Activated CD8-positive, alpha-beta memory T cell treated with anti-CD3 and anti-CD28 coated beads, Interleukin-2, amount 10 ng/mL, durations not matched to agents 7 days and 5 days (primary cell): ENCODE data around the gene TMEM30B. TPM values are rescaled to one million over a fixed set of nuclear protein-coding genes. Genes with fewer than 3 reads are reported as not detected.
"Not testable (repeated sequence)": the region's sequence is repeated elsewhere in the genome, so short reads cannot be mapped to it uniquely, and the experiment has no call there.

ENCODE experiments used
- ATAC-seq: fragments of 150-1000 bp; cut with Tn5 transposase; one replicate; pipeline ENCODE4 v1.10.0; 2021; ENCODE audit warnings: moderate library complexity
- CTCF ChIA-PET: fragments of 350-600 bp; sonication (Branson Sonifier 250); formaldehyde crosslinking; loops from one replicate; lab custom pipeline; 2021; ENCODE audit warnings: antibody characterized with exemption; lab: Charles Lee
- DNase-seq: peaks from one replicate; pipeline ENCODE4 v3.0.0-alpha.2; 2020
- H3K27ac Mint-ChIP-seq: one replicate; pipeline ENCODE4 v1.8.0; 2021; ENCODE audit warnings: mild to moderate bottlenecking, mixed read lengths
- H3K27me3 Mint-ChIP-seq: one replicate; pipeline ENCODE4 v1.8.0; 2021; ENCODE audit warnings: mixed read lengths
- H3K36me3 Mint-ChIP-seq: one replicate; pipeline ENCODE4 v1.8.0; 2021; ENCODE audit warnings: mild to moderate bottlenecking, mixed read lengths
- H3K4me1 Mint-ChIP-seq: one replicate; pipeline ENCODE4 v1.8.0; 2021; ENCODE audit warnings: mixed read lengths
- H3K4me3 Mint-ChIP-seq: one replicate; pipeline ENCODE4 v1.8.0; 2021; ENCODE audit warnings: mild to moderate bottlenecking, moderate library complexity, mixed read lengths
- H3K9me3 Mint-ChIP-seq: one replicate; pipeline ENCODE4 v1.8.0; 2022; ENCODE audit warnings: low read depth, mixed read lengths
- total RNA-seq, 2 experiments: library from RNA; stranded (reverse); gene quantifications; one replicate each; pipeline ENCODE4 v1.2.3, GENCODE V29; 2021

The TMEM30B gene
- total RNA-seq, 2 experiments from 2014 or later: 0.70 to 1.3 TPM

- no peak overlapping the region for H3K4me3 Mint-ChIP-seq
- H3K4me1 Mint-ChIP-seq: peaks cover 9% of the 10 kb centered on the region
- DNase-seq: no peak
- peaks cover 51% of the 10 kb centered on the region for H3K27me3 Mint-ChIP-seq
- no peaks in the 10 kb centered on the region for H3K9me3 Mint-ChIP-seq
- no peak overlapping the region for H3K27ac Mint-ChIP-seq
- CTCF ChIA-PET: interaction anchor here (0.7 to 1.1 kb wide), 2 partner anchors 28 to 633 kb away, joined by 3 read pairs; no protein-coding TSS in a partner anchor
- H3K36me3 Mint-ChIP-seq: no peaks in the 10 kb centered on the region
- ATAC-seq: no peak
These were observed 23.6 kb downstream of the TMEM30B start for GRCh38 chr14:61257469-61258057.

DNA sequence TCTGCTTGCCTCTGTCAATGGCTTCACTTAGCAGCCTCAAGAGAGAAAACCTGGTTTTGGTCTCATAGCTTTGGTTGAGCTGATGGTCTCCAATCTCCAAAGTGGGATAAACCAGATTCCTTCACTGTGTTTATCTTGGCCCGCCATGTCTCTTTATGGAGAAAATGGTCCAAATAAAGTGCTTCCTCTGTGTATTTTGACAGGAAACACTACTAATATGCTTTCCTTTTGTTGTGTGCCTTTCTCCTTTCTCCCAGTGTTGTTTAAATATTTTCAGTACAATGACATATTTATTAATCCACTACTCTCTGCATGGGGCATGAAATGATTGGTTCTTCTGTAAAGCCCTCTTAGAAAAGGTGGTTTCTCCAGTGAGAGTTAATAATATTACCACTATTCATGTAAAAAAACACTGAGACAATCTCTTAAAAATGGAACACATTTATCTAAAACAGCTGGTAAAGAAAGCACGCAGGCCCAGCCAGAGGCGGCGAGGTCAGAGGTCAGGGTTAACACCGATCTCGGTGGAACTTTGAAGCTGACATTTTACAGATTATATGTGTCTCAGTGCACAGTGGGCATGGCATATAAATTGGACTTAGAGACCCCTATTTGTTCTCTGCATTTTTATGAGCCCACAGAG, 24.2 kb downstream of the TMEM30B start:
- H3K36me3 Mint-ChIP-seq: no peaks in the 10 kb centered on the region
- peaks cover 47% of the 10 kb centered on the region for H3K27me3 Mint-ChIP-seq
- no peaks in the 10 kb centered on the region for H3K9me3 Mint-ChIP-seq
- DNase-seq (no peak), ATAC-seq (no peak)
- CTCF ChIA-PET: interaction anchor here (0.7 to 1.1 kb wide), 2 partner anchors 29 to 632 kb away, joined by 3 read pairs; no protein-coding TSS in a partner anchor
- H3K4me1 Mint-ChIP-seq: peaks cover 13% of the 10 kb centered on the region
- no peak overlapping the region for H3K27ac Mint-ChIP-seq
- no peak overlapping the region for H3K4me3 Mint-ChIP-seq

DNA sequence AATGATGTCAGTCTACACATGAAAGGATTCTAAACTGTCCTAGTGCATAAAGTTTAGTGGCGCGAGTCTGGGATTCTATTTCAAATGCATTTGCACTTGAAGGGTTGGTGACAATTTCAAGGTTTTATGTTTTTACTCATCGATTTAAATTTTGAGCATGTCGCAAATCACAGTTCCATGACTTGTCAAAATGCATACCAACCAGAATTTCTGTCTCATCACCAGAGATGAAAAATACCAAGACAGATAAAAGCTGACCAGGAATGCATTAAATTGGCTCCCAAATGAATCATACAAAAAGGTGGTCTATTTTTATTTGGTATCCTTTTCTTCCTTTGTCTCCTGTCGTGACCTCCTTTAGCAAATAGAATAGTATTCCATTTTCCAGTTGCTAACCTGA, 25.2 kb downstream of the TMEM30B start:
- peaks cover 11% of the 10 kb centered on the region for H3K4me1 Mint-ChIP-seq
- H3K27me3 Mint-ChIP-seq: peaks cover 44% of the 10 kb centered on the region
- ATAC-seq (no peak), DNase-seq (no peak)
- no peaks in the 10 kb centered on the region for H3K9me3 Mint-ChIP-seq
- H3K27ac Mint-ChIP-seq: no peak overlapping the region
- H3K4me3 Mint-ChIP-seq: no peak overlapping the region
- no peaks in the 10 kb centered on the region for H3K36me3 Mint-ChIP-seq
- CTCF ChIA-PET: no interaction called here

DNA sequence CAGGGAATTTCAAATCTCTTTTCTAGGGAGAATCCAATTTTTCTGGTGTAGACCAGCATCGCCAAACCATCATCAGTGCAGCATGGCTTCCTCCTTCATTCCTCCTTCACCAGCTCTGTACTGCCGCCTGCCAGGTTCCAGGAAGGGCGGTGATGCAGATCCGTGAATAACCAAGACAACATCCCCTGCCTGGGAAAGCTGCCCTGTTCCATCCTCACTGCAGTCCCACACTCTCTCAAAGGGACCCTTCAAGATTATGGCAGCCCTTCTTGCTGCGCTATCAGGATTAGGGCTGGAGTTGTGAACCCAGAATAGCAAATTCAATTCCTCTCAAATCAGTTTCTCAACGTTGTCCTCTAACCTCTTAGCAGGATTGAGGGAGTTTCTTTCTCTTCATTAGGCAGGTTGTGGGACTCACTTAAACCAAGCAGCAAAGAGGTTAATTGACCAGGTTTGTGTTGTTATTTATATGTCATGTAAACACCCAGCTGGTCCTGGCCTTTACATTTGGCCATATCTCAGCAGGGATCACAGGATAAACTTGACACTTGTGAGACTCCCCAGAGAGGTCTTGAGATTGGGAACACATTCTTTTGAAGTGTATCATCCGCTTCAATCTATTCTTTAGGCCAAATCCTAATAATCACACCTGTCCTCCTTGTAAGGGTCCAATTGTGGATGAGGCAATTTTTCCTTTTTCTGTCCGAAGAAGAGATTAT, 26.2 kb downstream of the TMEM30B start:
- Mint-ChIP-seq H3K36me3 (no peaks in the 10 kb centered on the region), H3K4me3 (no peak overlapping the region), H3K4me1 (peaks cover 8% of the 10 kb centered on the region), H3K27ac (no peak overlapping the region), H3K9me3 (no peaks in the 10 kb centered on the region), H3K27me3 (peaks cover 35% of the 10 kb centered on the region)
- ATAC-seq (no peak), DNase-seq (no peak)
- CTCF ChIA-PET: interaction anchor here (0.6 to 1.6 kb wide), 3 partner anchors 38 to 630 kb away, joined by 3 to 9 read pairs (median 3); no protein-coding TSS in a partner anchor

DNA sequence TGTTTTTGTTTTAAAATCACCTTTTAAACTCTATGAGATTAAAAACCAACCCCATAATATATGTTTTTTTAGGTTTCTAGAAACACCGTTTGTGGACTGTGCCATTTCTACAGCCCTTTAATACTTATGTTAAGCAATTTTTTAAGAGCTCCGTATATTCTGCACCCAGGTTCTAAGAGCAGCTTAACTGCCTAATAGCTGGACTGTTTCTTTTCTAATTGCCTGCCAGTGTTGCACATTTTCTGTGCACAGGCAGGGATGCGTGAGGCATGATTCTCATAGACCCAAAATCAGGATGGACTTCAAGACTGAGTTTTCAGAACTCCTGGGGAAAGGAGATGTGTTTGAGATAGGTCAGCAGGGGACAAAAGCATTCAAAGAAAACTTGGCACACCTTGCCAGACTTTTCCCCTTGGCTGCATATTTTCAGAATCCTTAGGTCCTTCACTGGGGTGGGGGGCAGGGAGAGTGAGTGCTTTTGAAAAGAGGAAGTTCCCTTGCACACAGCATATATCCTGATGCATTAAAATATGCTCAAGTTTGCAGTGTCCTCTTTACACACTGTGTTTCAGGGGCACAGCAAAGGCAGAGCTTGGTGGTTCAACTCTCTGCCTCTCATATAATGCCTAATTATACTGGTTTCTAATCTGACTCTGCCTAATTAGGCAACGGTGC, 27.9 kb downstream of the TMEM30B start:
- H3K27me3 Mint-ChIP-seq: peaks cover 21% of the 10 kb centered on the region
- no peaks in the 10 kb centered on the region for H3K9me3 Mint-ChIP-seq
- CTCF ChIA-PET: interaction anchor here (0.7 to 2.2 kb wide), 13 partner anchors 10 to 903 kb away, joined by 3 to 17 read pairs (median 4); no protein-coding TSS in a partner anchor
- H3K4me1 Mint-ChIP-seq: peaks cover 19% of the 10 kb centered on the region
- no peaks in the 10 kb centered on the region for H3K36me3 Mint-ChIP-seq
- H3K4me3 Mint-ChIP-seq: no peak overlapping the region
- no peak for ATAC-seq
- H3K27ac Mint-ChIP-seq: no peak overlapping the region
- DNase-seq: no peak

GRCh38 chr14:61252369-61253063, 28.6 kb downstream of the TMEM30B start:
- Mint-ChIP-seq H3K27ac (no peak overlapping the region), H3K4me1 (peaks cover 26% of the 10 kb centered on the region), H3K4me3 (no peak overlapping the region), H3K36me3 (no peaks in the 10 kb centered on the region), H3K9me3 (no peaks in the 10 kb centered on the region), H3K27me3 (peaks cover 19% of the 10 kb centered on the region)
- peak; percentile 85 for ATAC-seq
- CTCF ChIA-PET: interaction anchor here (0.7 to 3.3 kb wide), 18 partner anchors 9 to 902 kb away, joined by 3 to 17 read pairs (median 4); no protein-coding TSS in a partner anchor
- peak; percentile 83 for DNase-seq

- no peak overlapping the region for H3K4me3 Mint-ChIP-seq
- peaks cover 12% of the 10 kb centered on the region for H3K27me3 Mint-ChIP-seq
- peaks cover 31% of the 10 kb centered on the region for H3K4me1 Mint-ChIP-seq
- H3K36me3 Mint-ChIP-seq: peaks cover 6% of the 10 kb centered on the region
- no peak overlapping the region for H3K27ac Mint-ChIP-seq
- H3K9me3 Mint-ChIP-seq: peaks cover 2% of the 10 kb centered on the region
- DNase-seq (no peak), ATAC-seq (no peak)
- CTCF ChIA-PET: interaction anchor here (2.2 to 3.3 kb wide), 2 partner anchors 11 to 918 kb away, joined by 6 to 7 read pairs; no protein-coding TSS in a partner anchor
These were observed 31.1 kb downstream of the TMEM30B start for GRCh38 chr14:61250063-61250462.

DNA sequence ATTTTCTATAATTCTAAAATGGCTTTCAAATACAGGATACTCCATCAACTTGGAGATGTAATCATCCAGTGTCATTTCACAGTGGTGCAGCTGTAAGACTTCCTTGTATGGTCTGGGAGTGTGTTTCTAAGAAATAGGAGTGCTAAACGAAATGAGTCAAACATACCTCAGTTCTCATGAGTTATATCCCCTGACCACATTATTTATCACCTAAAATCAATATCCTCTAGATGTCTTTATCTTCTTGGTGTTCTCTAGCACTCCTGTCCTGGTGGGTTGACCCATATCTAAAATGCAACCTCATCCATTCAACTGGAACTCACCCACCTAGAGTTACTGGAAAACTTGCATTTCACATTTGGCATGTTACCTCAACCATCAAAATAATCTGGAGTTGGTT, 33.2 kb downstream of the TMEM30B start:
- DNase-seq (no peak), ATAC-seq (peak; percentile 90)
- H3K36me3 Mint-ChIP-seq: peaks cover 7% of the 10 kb centered on the region
- H3K27me3 Mint-ChIP-seq: no peaks in the 10 kb centered on the region
- H3K27ac Mint-ChIP-seq: peak overlapping the region; percentile 52
- H3K4me3 Mint-ChIP-seq: no peak overlapping the region
- H3K4me1 Mint-ChIP-seq: peaks cover 31% of the 10 kb centered on the region
- CTCF ChIA-PET: interaction anchor here (0.8 to 1.5 kb wide), 4 partner anchors 38 to 623 kb away, joined by 3 to 4 read pairs (median 4); no protein-coding TSS in a partner anchor
- H3K9me3 Mint-ChIP-seq: peaks cover 2% of the 10 kb centered on the region

- Mint-ChIP-seq H3K27ac (no peak overlapping the region), H3K36me3 (peaks cover 11% of the 10 kb centered on the region), H3K4me1 (peaks cover 23% of the 10 kb centered on the region), H3K9me3 (peaks cover 6% of the 10 kb centered on the region), H3K27me3 (peaks cover 3% of the 10 kb centered on the region), H3K4me3 (no peak overlapping the region)
- no peak for ATAC-seq
- CTCF ChIA-PET: interaction anchor here (1.5 kb wide), 1 partner anchor 622 kb away, joined by 4 read pairs; no protein-coding TSS in a partner anchor
- DNase-seq: no peak
These were observed 34.4 kb downstream of the TMEM30B start for GRCh38 chr14:61246721-61247120.

GRCh38 chr14:61244009-61244408, 37.1 kb downstream of the TMEM30B start:
- Mint-ChIP-seq H3K9me3 (peaks cover 22% of the 10 kb centered on the region), H3K27me3 (peaks cover 3% of the 10 kb centered on the region), H3K27ac (no peak overlapping the region), H3K4me1 (peaks cover 24% of the 10 kb centered on the region), H3K4me3 (no peak overlapping the region), H3K36me3 (peaks cover 26% of the 10 kb centered on the region)
- CTCF ChIA-PET: interaction anchor here (1.3 kb wide), 1 partner anchor 9 kb away, joined by 4 read pairs; no protein-coding TSS in a partner anchor
- ATAC-seq (no peak), DNase-seq (no peak)

GRCh38 chr14:61240206-61240605, 40.9 kb downstream of the TMEM30B start:
- DNase-seq: no peak
- CTCF ChIA-PET: interaction anchor here (1.1 to 1.4 kb wide), 2 partner anchors 13 to 434 kb away, joined by 3 to 5 read pairs; no protein-coding TSS in a partner anchor
- H3K27ac Mint-ChIP-seq: no peak overlapping the region

GRCh38 chr14:61239285-61239684, 41.9 kb downstream of the TMEM30B start:
- H3K9me3 Mint-ChIP-seq: peaks cover 20% of the 10 kb centered on the region
- not testable (repeated sequence) for H3K4me3 Mint-ChIP-seq, ATAC-seq, H3K27ac Mint-ChIP-seq, DNase-seq, H3K4me1 Mint-ChIP-seq, H3K27me3 Mint-ChIP-seq
- CTCF ChIA-PET: interaction anchor here (0.6 to 2.0 kb wide), 3 partner anchors 12 to 595 kb away, joined by 3 to 7 read pairs (median 3); no protein-coding TSS in a partner anchor
- peaks cover 20% of the 10 kb centered on the region for H3K36me3 Mint-ChIP-seq

More at GRCh38 chr14:61240206-61240605, 40.9 kb downstream of the TMEM30B start:
- ATAC-seq: no peak
- Mint-ChIP-seq H3K36me3 (peaks cover 21% of the 10 kb centered on the region), H3K4me1 (peaks cover 5% of the 10 kb centered on the region), H3K27me3 (peaks cover 3% of the 10 kb centered on the region), H3K9me3 (peaks cover 21% of the 10 kb centered on the region), H3K4me3 (no peak overlapping the region)
